ENCODE data around the gene CAMKK1.

CAMKK1 gene

GRCh38 chr17:3834811-3835210 is 58.0 kb downstream of the CAMKK1 start:
- Histone ChIP-seq H3K36me3 (ENCODE audit: insufficient read depth, low read length) (peaks cover 45% of the 10 kb centered on the region), H3K9ac (ENCODE audit: insufficient read length) (no peak overlapping the region), H3K9me3 (ENCODE audit: low read depth, low read length) (no peaks in the 10 kb centered on the region), H3K4me3 (no peak overlapping the region), H3K27ac (no peak overlapping the region)
- TF ChIP-seq EZH2 (IDR thresholded peaks at IDR 0.05) (no peak), POLR2AphosphoS5 (IDR thresholded peaks at IDR 0.05; ENCODE audit: borderline replicate concordance, low read depth, low read length) (no peak), FOXP2 (optimal IDR thresholded peaks at IDR 0.05; ENCODE audit: control extremely low read depth, extremely low read length, insufficient read depth) (no peak)
- DNase-seq (ENCODE audit: low read depth, low spot score), result no peak

DNA sequence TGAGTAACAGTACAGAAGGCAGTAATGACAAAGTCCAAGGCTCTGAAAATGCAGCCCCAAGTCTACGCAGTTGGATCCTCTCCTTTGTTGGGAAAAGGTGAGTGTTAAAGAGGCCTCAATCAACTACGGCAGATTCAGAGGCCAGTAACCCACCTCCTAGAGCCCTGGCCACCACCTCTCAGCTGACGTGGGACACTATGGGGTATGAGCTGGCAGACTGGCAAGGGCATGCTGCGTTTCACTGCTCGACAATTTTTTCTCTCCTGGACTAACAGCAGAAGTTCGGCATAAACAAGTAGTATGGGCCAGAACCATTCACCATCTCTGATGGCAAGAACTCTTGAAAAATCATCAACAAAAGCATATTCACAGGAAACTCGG is 64.0 kb downstream of the CAMKK1 start:
- peaks cover 57% of the 10 kb centered on the region for H3K36me3 ChIP-seq (ENCODE audit: insufficient read depth, low read length)
- no peak for DNase-seq (ENCODE audit: low read depth, low spot score)
- no peak for TF ChIP-seq FOXP2 (optimal IDR thresholded peaks at IDR 0.05; ENCODE audit: control extremely low read depth, extremely low read length, insufficient read depth)
- TF ChIP-seq EZH2 (IDR thresholded peaks at IDR 0.05), result no peak
- TF ChIP-seq POLR2AphosphoS5 (IDR thresholded peaks at IDR 0.05; ENCODE audit: borderline replicate concordance, low read depth, low read length), result no peak
- no peaks in the 10 kb centered on the region for H3K9me3 ChIP-seq (ENCODE audit: low read depth, low read length)
- no peak overlapping the region for H3K27ac ChIP-seq
- no peak overlapping the region for H3K4me3 ChIP-seq
- H3K9ac ChIP-seq (ENCODE audit: insufficient read length), result no peak overlapping the region

DNA sequence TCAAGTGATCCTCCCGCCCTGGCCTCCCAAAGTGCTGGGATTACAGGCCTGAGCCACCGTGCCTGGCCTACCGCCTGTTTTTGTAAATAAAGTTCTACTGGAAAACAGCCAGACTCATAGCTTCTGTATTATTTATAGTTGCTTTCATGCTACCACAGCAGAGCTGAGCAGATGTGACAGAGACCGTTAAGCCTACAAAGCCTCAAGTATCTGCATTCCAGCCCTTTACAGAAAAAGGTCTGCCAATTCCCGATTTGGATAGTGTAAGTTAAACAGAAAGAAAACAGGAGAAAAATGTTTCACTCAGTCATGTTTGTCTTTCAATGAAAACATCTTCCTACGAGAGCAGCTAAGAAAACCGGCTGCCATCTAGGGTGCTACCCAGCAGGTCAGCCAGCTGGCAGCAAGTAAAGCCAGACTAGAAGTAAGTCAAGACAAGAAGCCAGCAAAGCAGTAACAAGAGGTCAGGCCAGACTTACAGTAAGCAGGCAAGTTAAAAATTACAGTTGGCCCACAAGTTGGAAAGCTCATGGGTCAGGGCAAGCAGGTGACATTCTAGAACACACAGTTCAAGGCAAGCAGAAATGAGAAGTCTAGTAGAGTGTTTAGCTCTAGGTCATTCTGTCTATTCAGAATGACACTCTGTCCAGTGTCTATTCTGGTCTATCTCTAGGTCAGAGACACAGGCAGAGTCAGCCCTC is 64.6 kb downstream of the CAMKK1 start:
- H3K36me3 ChIP-seq (ENCODE audit: insufficient read depth, low read length), result peaks cover 58% of the 10 kb centered on the region

GRCh38 chr17:3827124-3827773 is 65.6 kb downstream of the CAMKK1 start:
- H3K9ac ChIP-seq (ENCODE audit: insufficient read length), result no peak overlapping the region
- no peak for TF ChIP-seq POLR2AphosphoS5 (IDR thresholded peaks at IDR 0.05; ENCODE audit: borderline replicate concordance, low read depth, low read length)
- TF ChIP-seq FOXP2 (optimal IDR thresholded peaks at IDR 0.05; ENCODE audit: control extremely low read depth, extremely low read length, insufficient read depth), result no peak
- no peak for TF ChIP-seq EZH2 (IDR thresholded peaks at IDR 0.05)
- peaks cover 64% of the 10 kb centered on the region for H3K36me3 ChIP-seq (ENCODE audit: insufficient read depth, low read length)
- no peak overlapping the region for H3K4me3 ChIP-seq
- no peak overlapping the region for H3K27ac ChIP-seq
- no peak for DNase-seq (ENCODE audit: low read depth, low spot score)
- no peaks in the 10 kb centered on the region for H3K9me3 ChIP-seq (ENCODE audit: low read depth, low read length)

More for the DNA sequence above, 64.6 kb downstream of the CAMKK1 start:
- no peak overlapping the region for H3K4me3 ChIP-seq
- no peak for TF ChIP-seq FOXP2 (optimal IDR thresholded peaks at IDR 0.05; ENCODE audit: control extremely low read depth, extremely low read length, insufficient read depth)
- H3K9me3 ChIP-seq (ENCODE audit: low read depth, low read length), result no peaks in the 10 kb centered on the region
- no peak overlapping the region for H3K27ac ChIP-seq
- DNase-seq (ENCODE audit: low read depth, low spot score), result no peak
- H3K9ac ChIP-seq (ENCODE audit: insufficient read length), result no peak overlapping the region

- Histone ChIP-seq H3K9ac (ENCODE audit: insufficient read length) (no peak overlapping the region), H3K9me3 (ENCODE audit: low read depth, low read length) (no peaks in the 10 kb centered on the region), H3K27ac (no peak overlapping the region), H3K4me3 (no peak overlapping the region), H3K36me3 (ENCODE audit: insufficient read depth, low read length) (peaks cover 75% of the 10 kb centered on the region)
- TF ChIP-seq FOXP2 (optimal IDR thresholded peaks at IDR 0.05; ENCODE audit: control extremely low read depth, extremely low read length, insufficient read depth) (no peak), EZH2 (IDR thresholded peaks at IDR 0.05) (no peak), POLR2AphosphoS5 (IDR thresholded peaks at IDR 0.05; ENCODE audit: borderline replicate concordance, low read depth, low read length) (no peak)
- no peak for DNase-seq (ENCODE audit: low read depth, low spot score)
Measured at GRCh38 chr17:3826191-3826590, 66.7 kb downstream of the CAMKK1 start.

GRCh38 chr17:3821101-3821500 is 71.8 kb downstream of the CAMKK1 start:
- peaks cover 87% of the 10 kb centered on the region for H3K36me3 ChIP-seq (ENCODE audit: insufficient read depth, low read length)
- TF ChIP-seq EZH2 (IDR thresholded peaks at IDR 0.05) (no peak), FOXP2 (optimal IDR thresholded peaks at IDR 0.05; ENCODE audit: control extremely low read depth, extremely low read length, insufficient read depth) (no peak), POLR2AphosphoS5 (IDR thresholded peaks at IDR 0.05; ENCODE audit: borderline replicate concordance, low read depth, low read length) (no peak)
- H3K9ac ChIP-seq (ENCODE audit: insufficient read length), result no peak overlapping the region
- H3K9me3 ChIP-seq (ENCODE audit: low read depth, low read length), result no peaks in the 10 kb centered on the region
- no peak overlapping the region for H3K4me3 ChIP-seq
- H3K27ac ChIP-seq, result no peak overlapping the region
- no peak for DNase-seq (ENCODE audit: low read depth, low spot score)

DNA sequence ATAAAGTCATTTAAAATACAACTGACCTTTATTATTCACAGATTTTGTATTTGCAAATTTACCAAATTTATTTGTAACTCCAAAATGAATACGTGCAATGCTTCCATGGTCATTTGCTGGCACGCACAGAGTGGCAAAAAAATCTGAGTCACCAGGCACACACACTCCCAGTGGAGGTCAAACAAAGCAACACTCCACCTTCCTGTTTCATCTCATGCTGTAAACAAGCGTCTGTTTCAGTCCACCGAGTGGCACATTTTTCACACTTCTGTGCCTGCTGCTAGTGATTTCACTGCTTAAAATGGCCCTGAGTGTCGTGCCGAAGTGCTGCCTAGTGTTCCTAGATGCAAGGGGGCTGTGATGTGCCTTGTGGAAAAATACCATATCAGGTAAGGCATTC is 74.1 kb downstream of the CAMKK1 start:
- no peak for TF ChIP-seq FOXP2 (optimal IDR thresholded peaks at IDR 0.05; ENCODE audit: control extremely low read depth, extremely low read length, insufficient read depth)
- no peak for TF ChIP-seq POLR2AphosphoS5 (IDR thresholded peaks at IDR 0.05; ENCODE audit: borderline replicate concordance, low read depth, low read length)
- TF ChIP-seq EZH2 (IDR thresholded peaks at IDR 0.05), result no peak
- Histone ChIP-seq H3K4me3 (no peak overlapping the region), H3K36me3 (ENCODE audit: insufficient read depth, low read length) (peaks cover 89% of the 10 kb centered on the region), H3K27ac (no peak overlapping the region), H3K9me3 (ENCODE audit: low read depth, low read length) (no peaks in the 10 kb centered on the region), H3K9ac (ENCODE audit: insufficient read length) (no peak overlapping the region)
- DNase-seq (ENCODE audit: low read depth, low spot score), result no peak

DNA sequence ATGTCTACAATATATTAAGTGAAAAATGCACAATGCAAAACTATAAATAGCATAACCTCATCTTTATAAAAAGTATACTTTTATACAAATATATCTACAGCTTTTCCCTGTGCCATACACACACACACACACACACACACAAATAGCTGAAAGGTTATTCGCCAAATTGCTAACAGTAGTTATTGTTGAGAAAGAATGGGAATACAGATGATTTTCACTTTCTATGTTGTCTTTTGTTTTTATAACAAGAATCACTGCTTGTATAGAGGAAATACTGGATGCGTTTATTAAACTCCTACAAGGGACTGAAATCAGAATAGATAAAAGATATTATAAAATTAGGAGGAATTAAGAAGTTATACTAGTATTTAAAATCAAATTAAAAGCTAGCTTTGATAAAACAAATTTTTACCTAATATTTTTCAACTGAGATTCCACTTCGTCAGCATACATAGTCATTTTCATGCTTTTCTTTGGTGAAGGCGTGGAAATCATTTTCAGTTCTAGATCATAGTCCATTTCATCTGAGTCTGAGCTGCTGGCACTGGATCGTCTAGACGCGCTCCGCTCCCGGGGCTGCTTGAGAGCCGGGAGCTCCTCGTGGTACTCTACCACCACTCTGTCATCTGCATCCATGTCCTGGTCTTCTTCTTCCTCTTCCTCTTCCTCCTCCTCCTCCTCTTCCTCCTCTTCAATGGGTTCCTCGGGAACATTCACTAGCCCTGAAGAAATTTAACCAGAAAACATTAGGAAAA is 74.8 kb downstream of the CAMKK1 start:
- DNase-seq (ENCODE audit: low read depth, low spot score), result no peak
- Histone ChIP-seq H3K9me3 (ENCODE audit: low read depth, low read length) (no peaks in the 10 kb centered on the region), H3K27ac (no peak overlapping the region), H3K36me3 (ENCODE audit: insufficient read depth, low read length) (peaks cover 92% of the 10 kb centered on the region), H3K4me3 (no peak overlapping the region), H3K9ac (ENCODE audit: insufficient read length) (no peak overlapping the region)
- TF ChIP-seq FOXP2 (optimal IDR thresholded peaks at IDR 0.05; ENCODE audit: control extremely low read depth, extremely low read length, insufficient read depth) (no peak), EZH2 (IDR thresholded peaks at IDR 0.05) (no peak), POLR2AphosphoS5 (IDR thresholded peaks at IDR 0.05; ENCODE audit: borderline replicate concordance, low read depth, low read length) (no peak)

Data from SK-N-MC (cell line).